Naive thymus-derived CD8-positive, alpha-beta T cell (primary cell): Measurements from ENCODE around the gene CTDP1. TPM values are rescaled to one million over a fixed set of nuclear protein-coding genes. Genes with fewer than 3 reads are reported as not detected.
A peak's percentile ranks its signal among the peaks of the same experiment; 100 is the strongest.

ENCODE experiments used
- ATAC-seq, 2 donors: fragments of 150-1000 bp; cut with Tn5 transposase in 1 of 2; sonication (Bioruptor Pico), chemical (Tn5 transposase) in 1 of 2; 1 replicate in 1 of 2; 2 replicates in 1 of 2; pipeline ENCODE4 v1.10.0; 2021; ENCODE audit warnings: mild to moderate bottlenecking in 2 of 2, moderate library complexity in 2 of 2
- POLR2A ChIA-PET: fragments of 350-600 bp; sonication (Branson Sonifier 250); formaldehyde crosslinking; loops from one replicate; lab custom pipeline; 2021; ENCODE audit warnings: antibody characterized with exemption; lab: Charles Lee
- DNase-seq, 10 donors: peaks; one replicate each; pipeline versions ENCODE4 v3.0.0 to v3.0.0-alpha.2; 2020 to 2022
- H3K27ac Mint-ChIP-seq, 10 donors: one replicate each; pipeline ENCODE4 v1.8.0; 2020 to 2022; ENCODE audit warnings: mild to moderate bottlenecking in 10 of 10, mixed read lengths in 10 of 10, moderate library complexity in 4 of 10, inconsistent platforms in 1 of 10
- H3K27me3 Mint-ChIP-seq, 5 donors: one replicate each; pipeline ENCODE4 v1.8.0; 2021 to 2022; ENCODE audit warnings: mixed read lengths in 5 of 5
- H3K36me3 Mint-ChIP-seq, 3 donors: one replicate each; pipeline ENCODE4 v1.8.0; 2020 to 2022; ENCODE audit warnings: mixed read lengths in 3 of 3, mild to moderate bottlenecking in 2 of 3, inconsistent platforms in 1 of 3
- H3K4me1 Mint-ChIP-seq, 4 donors: one replicate each; pipeline ENCODE4 v1.8.0; 2021 to 2022; ENCODE audit warnings: mixed read lengths in 4 of 4
- H3K4me3 Mint-ChIP-seq, 10 donors: one replicate each; pipeline ENCODE4 v1.8.0; 2020 to 2022; ENCODE audit warnings: mild to moderate bottlenecking in 10 of 10, mixed read lengths in 10 of 10, moderate library complexity in 6 of 10, inconsistent platforms in 1 of 10
- H3K9me3 Mint-ChIP-seq, 9 donors: one replicate each; pipeline ENCODE4 v1.8.0; 2020 to 2022; ENCODE audit warnings: mixed read lengths in 9 of 9, mild to moderate bottlenecking in 3 of 9, inconsistent platforms in 1 of 9, moderate library complexity in 1 of 9
- polyA plus RNA-seq, 3 donors: library from polyadenylated mRNA; unstranded; fragments of 300-500 nt; fragmentation: Illumina TruSeq; gene quantifications; one replicate each; pipeline ENCODE4 v1.2.3, GENCODE V29; 2021
- total RNA-seq, 8 experiments: library from RNA in 2 of 8; stranded (reverse) in 2 of 8; gene quantifications; one replicate each; pipeline ENCODE4 v1.2.3 and lab custom pipeline; 2021 to 2026

CTDP1 gene
- total and polyA plus RNA-seq, 5 experiments from 2014 or later = 7.9 to 46.2 (median 31.1) TPM

- peak within 1 kb of the TSS in 3 of 10 donors; percentile 2 to 60 (median 45) for H3K27ac Mint-ChIP-seq
- DNase-seq = peak in 6 of 10 donors; percentile 6 to 35 (median 27)
- no peaks in the 10 kb centered on the region for H3K9me3 Mint-ChIP-seq
- peaks cover 26 to 55% (median 42%) of the 10 kb centered on the region in 5 donors for H3K27me3 Mint-ChIP-seq
- peaks cover 0 to 5% (median 4%) of the 10 kb centered on the region in 3 donors for H3K36me3 Mint-ChIP-seq
- POLR2A ChIA-PET = no interaction called here
- peak; percentile 62 to 79 for ATAC-seq
- H3K4me1 Mint-ChIP-seq = peaks cover 10 to 27% (median 17%) of the 10 kb centered on the region in 4 donors
- H3K4me3 Mint-ChIP-seq = peak within 1 kb of the TSS; percentile 57 to 92 (median 86)
Observed at GRCh38 chr18:79797518-79798345, 118.1 kb downstream of the CTDP1 start, which contains the start of gene KCNG2. TSS of gene KCNG2 (plus strand) at chr18:79797938. CDS start at chr18:79863668, 65,730 bp downstream.

- H3K9me3 Mint-ChIP-seq = no peaks in the 10 kb centered on the region
- DNase-seq = no peak
- H3K4me1 Mint-ChIP-seq = peaks cover 11 to 23% (median 17%) of the 10 kb centered on the region in 4 donors
- peaks cover 0 to 5% (median 4%) of the 10 kb centered on the region in 3 donors for H3K36me3 Mint-ChIP-seq
- no peak overlapping the region for H3K27ac Mint-ChIP-seq
- H3K4me3 Mint-ChIP-seq = peak overlapping the region in 6 of 10 donors; percentile 52 to 68 (median 62)
- no peak for ATAC-seq
- peaks cover 26 to 52% (median 38%) of the 10 kb centered on the region in 5 donors for H3K27me3 Mint-ChIP-seq
- POLR2A ChIA-PET = no interaction called here
Observed at GRCh38 chr18:79798346-79798998, 118.9 kb downstream of the CTDP1 start.

GRCh38 chr18:79798999-79799370, 119.4 kb downstream of the CTDP1 start:
- ATAC-seq = no peak
- Mint-ChIP-seq H3K27ac (no peak overlapping the region), H3K9me3 (no peaks in the 10 kb centered on the region), H3K4me3 (peak overlapping the region in 8 of 10 donors; percentile 51 to 66 (median 54)), H3K27me3 (peaks cover 26 to 49% (median 36%) of the 10 kb centered on the region in 5 donors), H3K36me3 (peaks cover 0 to 5% (median 4%) of the 10 kb centered on the region in 3 donors), H3K4me1 (peaks cover 11 to 23% (median 17%) of the 10 kb centered on the region in 4 donors)
- DNase-seq = no peak
- POLR2A ChIA-PET = no interaction called here

- Mint-ChIP-seq H3K36me3 (peaks cover 0 to 5% (median 4%) of the 10 kb centered on the region in 3 donors), H3K27ac (no peak overlapping the region), H3K9me3 (no peaks in the 10 kb centered on the region), H3K27me3 (peaks cover 22 to 44% (median 30%) of the 10 kb centered on the region in 5 donors), H3K4me3 (peak overlapping the region in 9 of 10 donors; percentile 13 to 70 (median 52)), H3K4me1 (peaks cover 11 to 25% (median 18%) of the 10 kb centered on the region in 4 donors)
- ATAC-seq = no peak
- POLR2A ChIA-PET = no interaction called here
- no peak for DNase-seq
Observed at GRCh38 chr18:79799619-79800370, 120.2 kb downstream of the CTDP1 start.

GRCh38 chr18:79800371-79801180, 121.0 kb downstream of the CTDP1 start:
- Mint-ChIP-seq H3K27me3 (peaks cover 20 to 36% (median 23%) of the 10 kb centered on the region in 5 donors), H3K9me3 (no peaks in the 10 kb centered on the region), H3K27ac (no peak overlapping the region), H3K4me1 (peaks cover 14 to 33% (median 26%) of the 10 kb centered on the region in 4 donors), H3K4me3 (peak overlapping the region in 5 of 10 donors; percentile 12 to 61 (median 39)), H3K36me3 (peaks cover 0 to 5% (median 4%) of the 10 kb centered on the region in 3 donors)
- no peak for ATAC-seq
- POLR2A ChIA-PET = no interaction called here
- DNase-seq = no peak

GRCh38 chr18:79801217-79801616, 121.6 kb downstream of the CTDP1 start:
- peaks cover 16 to 35% (median 29%) of the 10 kb centered on the region in 4 donors for H3K4me1 Mint-ChIP-seq
- H3K27ac Mint-ChIP-seq = no peak overlapping the region
- H3K36me3 Mint-ChIP-seq = peaks cover 0 to 5% (median 4%) of the 10 kb centered on the region in 3 donors
- ATAC-seq (no peak), DNase-seq (no peak)
- POLR2A ChIA-PET = no interaction called here
- H3K27me3 Mint-ChIP-seq = peaks cover 18 to 32% (median 23%) of the 10 kb centered on the region in 5 donors
- H3K9me3 Mint-ChIP-seq = no peaks in the 10 kb centered on the region
- H3K4me3 Mint-ChIP-seq = no peak overlapping the region

GRCh38 chr18:79801641-79802040, 122.0 kb downstream of the CTDP1 start:
- POLR2A ChIA-PET = no interaction called here
- Mint-ChIP-seq H3K27ac (no peak overlapping the region), H3K4me1 (peaks cover 16 to 33% (median 28%) of the 10 kb centered on the region in 4 donors), H3K27me3 (peaks cover 14 to 27% (median 20%) of the 10 kb centered on the region in 5 donors), H3K4me3 (no peak overlapping the region), H3K36me3 (peaks cover 0 to 5% (median 4%) of the 10 kb centered on the region in 3 donors), H3K9me3 (no peaks in the 10 kb centered on the region)
- DNase-seq = no peak
- ATAC-seq = no peak

GRCh38 chr18:79802298-79802697, 122.7 kb downstream of the CTDP1 start:
- Mint-ChIP-seq H3K27ac (no peak overlapping the region), H3K4me3 (no peak overlapping the region)
- no peak for DNase-seq

GRCh38 chr18:79803611-79804051, 124.0 kb downstream of the CTDP1 start:
- peaks cover 0 to 2% (median 0%) of the 10 kb centered on the region in 3 donors for H3K36me3 Mint-ChIP-seq
- H3K9me3 Mint-ChIP-seq = no peaks in the 10 kb centered on the region
- peak overlapping the region in 1 of 10 donors; percentile 82 for H3K27ac Mint-ChIP-seq
- POLR2A ChIA-PET = no interaction called here
- H3K4me1 Mint-ChIP-seq = peaks cover 13 to 26% (median 24%) of the 10 kb centered on the region in 4 donors
- H3K4me3 Mint-ChIP-seq = no peak overlapping the region
- DNase-seq = no peak
- peaks cover 9 to 17% (median 14%) of the 10 kb centered on the region in 5 donors for H3K27me3 Mint-ChIP-seq
- no peak for ATAC-seq

More at GRCh38 chr18:79802298-79802697, 122.7 kb downstream of the CTDP1 start:
- POLR2A ChIA-PET = no interaction called here
- ATAC-seq = no peak
- peaks cover 15 to 30% (median 26%) of the 10 kb centered on the region in 4 donors for H3K4me1 Mint-ChIP-seq
- no peaks in the 10 kb centered on the region for H3K9me3 Mint-ChIP-seq
- H3K36me3 Mint-ChIP-seq = peaks cover 0 to 4% (median 3%) of the 10 kb centered on the region in 3 donors
- peaks cover 11 to 21% (median 17%) of the 10 kb centered on the region in 5 donors for H3K27me3 Mint-ChIP-seq
